IMR-90 (cell line): ENCODE measurements around the gene CCER1. TPM values are rescaled to one million over a fixed set of nuclear protein-coding genes. Genes with fewer than 3 reads are reported as not detected.

Experiments used
- ATAC-seq: fragments of 200-7000 bp; cut with Tn5 transposase; 2 replicates; pipeline ENCODE4 v1.9.1; 2020; ENCODE audit warnings: low read depth, mild to moderate bottlenecking, moderate library complexity
- BruUV-seq: library from RNA; stranded (reverse); fragments of 400-500 nt; replicated peaks from 2 replicates; lab custom pipeline; 2021; lab: Mats Ljungman, UMichigan
- CTCF ChIA-PET: fragments of 300-600 bp; formaldehyde crosslinking; extraction: SDS; loops from one replicate; lab custom pipeline; 2021; ENCODE audit warnings: antibody characterized with exemption; lab: Yijun Ruan, JAX
- POLR2A ChIA-PET: fragments of 300-600 bp; sonication (Branson Sonifier 250); formaldehyde crosslinking; loops from one replicate; lab custom pipeline; 2022; ENCODE audit warnings: antibody characterized with exemption; ENCODE audit not compliant: unreplicated experiment; lab: Charles Lee
- DNase-seq: peaks from one replicate; pipeline ENCODE4 v3.0.0; 2013
- H2AFZ ChIP-seq: replicated peaks from 2 replicates; pipeline ENCODE3; 2013; ENCODE audit warnings: low read length, mild to moderate bottlenecking; ENCODE audit not compliant: poor library complexity
- H2AK5ac ChIP-seq: 2 replicates; pipeline ENCODE4 v1.6.1; 2013; ENCODE audit warnings: low read depth, low read length, inconsistent platforms
- H2AK9ac ChIP-seq: replicated peaks from 2 replicates; pipeline ENCODE3; 2013; ENCODE audit warnings: mild to moderate bottlenecking, low read depth, low read length, moderate library complexity; ENCODE audit not compliant: poor library complexity
- H2BK120ac ChIP-seq: 2 replicates; pipeline ENCODE4 v1.6.1; 2013; ENCODE audit warnings: low read depth, low read length, inconsistent platforms
- H2BK15ac ChIP-seq: 3 replicates; pipeline ENCODE4 v1.6.1; 2013; ENCODE audit warnings: low read depth, low read length, inconsistent platforms
- H2BK20ac ChIP-seq: 2 replicates; pipeline ENCODE4 v1.6.1; 2013; ENCODE audit warnings: low read depth, mild to moderate bottlenecking, inconsistent platforms, low read length, moderate library complexity
- H2BK5ac ChIP-seq: 2 replicates; pipeline ENCODE4 v1.6.1; 2013; ENCODE audit warnings: mild to moderate bottlenecking, low read depth, low read length, inconsistent platforms; ENCODE audit not compliant: poor library complexity, severe bottlenecking
- H3K14ac ChIP-seq: replicated peaks from 2 replicates; pipeline ENCODE4 v1.6.1; 2013; ENCODE audit warnings: low read depth, low read length, inconsistent platforms
- H3K18ac ChIP-seq: 2 replicates; pipeline ENCODE4 v1.6.1; 2013; ENCODE audit warnings: low read depth, low read length, control low read depth
- H3K23ac ChIP-seq: 2 replicates; pipeline ENCODE4 v1.6.1; 2013; ENCODE audit warnings: low read depth, low read length, inconsistent platforms
- H3K27ac ChIP-seq: 2 replicates; pipeline ENCODE4 v1.5.1; 2013; ENCODE audit warnings: mild to moderate bottlenecking, control low read depth, low read length; ENCODE audit not compliant: insufficient read depth
- H3K27me3 ChIP-seq: 2 replicates; pipeline ENCODE4 v1.6.1; 2013; ENCODE audit warnings: low read length; ENCODE audit not compliant: control insufficient read depth, insufficient read depth
- H3K36me3 ChIP-seq: 2 replicates; pipeline ENCODE4 v1.6.1; 2013; ENCODE audit warnings: low read length, mixed read lengths; ENCODE audit not compliant: control insufficient read depth, insufficient read depth
- H3K4ac ChIP-seq: 2 replicates; pipeline ENCODE4 v1.6.1; 2013; ENCODE audit warnings: low read depth, low read length, inconsistent platforms
- H3K4me1 ChIP-seq: 2 replicates; pipeline ENCODE4 v1.6.1; 2013; ENCODE audit warnings: low read length, mixed read lengths; ENCODE audit not compliant: control insufficient read depth, insufficient read depth
- H3K4me2 ChIP-seq: 2 replicates; pipeline ENCODE4 v1.6.1; 2013; ENCODE audit warnings: low read depth, mild to moderate bottlenecking, control low read depth, low read length, moderate library complexity
- H3K4me3 ChIP-seq: 2 replicates; pipeline ENCODE4 v1.5.1; 2013; ENCODE audit warnings: low read depth, mild to moderate bottlenecking, control low read depth, low read length, moderate library complexity; ENCODE audit not compliant: insufficient read depth
- H3K56ac ChIP-seq: 2 replicates; pipeline ENCODE4 v1.6.1; 2013; ENCODE audit warnings: low read length, inconsistent platforms; ENCODE audit not compliant: insufficient read depth; ENCODE audit errors: extremely low read depth
- H3K79me1 ChIP-seq, 2 experiments: 2 replicates each; pipeline ENCODE4 v1.6.1; 2013; ENCODE audit warnings: low read length in 2 of 2, inconsistent platforms in 1 of 2, low read depth in 1 of 2
- H3K9ac ChIP-seq: 2 replicates; pipeline ENCODE4 v1.6.1; 2013; ENCODE audit warnings: low read depth, low read length, control low read depth
- H3K9me1 ChIP-seq: 2 replicates; pipeline ENCODE4 v1.6.1; 2013; ENCODE audit warnings: low read length, inconsistent platforms; ENCODE audit not compliant: insufficient read depth
- H3K9me3 ChIP-seq: 2 replicates; pipeline ENCODE4 v1.6.1; 2013; ENCODE audit warnings: low read length; ENCODE audit not compliant: control insufficient read depth, insufficient read depth
- H4K20me1 ChIP-seq: 2 replicates; pipeline ENCODE4 v1.6.1; 2013; ENCODE audit warnings: low read length, inconsistent platforms; ENCODE audit not compliant: insufficient read depth
- H4K5ac ChIP-seq: 2 replicates; pipeline ENCODE4 v1.6.1; 2013; ENCODE audit warnings: mild to moderate bottlenecking, low read depth, low read length, control low read depth
- H4K8ac ChIP-seq, 2 experiments: 2 replicates each; pipeline ENCODE4 v1.6.1; 2013; ENCODE audit warnings: low read depth in 2 of 2, low read length in 2 of 2, control low read depth in 1 of 2, inconsistent platforms in 1 of 2
- H4K91ac ChIP-seq: 2 replicates; pipeline ENCODE4 v1.6.1; 2013; ENCODE audit warnings: low read depth, low read length, inconsistent platforms; ENCODE audit not compliant: insufficient read depth
- CEBPB ChIP-seq: IDR thresholded peaks from 2 replicates; pipeline ENCODE4 v1.6.1; 2012; ENCODE audit warnings: low read depth, low read length, improper control_type of control experiment
- NFE2L2 ChIP-seq: fragments of 150-350 bp; IDR thresholded peaks from 2 replicates; pipeline ENCODE4 v1.6.1; 2016; ENCODE audit warnings: low read depth, mild to moderate bottlenecking, low read length
- WGBS, 2 experiments: methylation state at CpG; one replicate each; pipeline versions ENCODE4 v1.1.5 to v1.1.7; 2013; ENCODE audit warnings: missing lambda C conversion rate in 2 of 2; ENCODE audit not compliant: insufficient read length in 1 of 2; ENCODE audit errors: extremely low coverage in 2 of 2; 5-methylcytosine and 5-hydroxymethylcytosine counted together
- dilution Hi-C: fragments of 300-500 bp; cut with HindIII; formaldehyde crosslinking; loops from one replicate; pipeline ENCODE4 v1.14.3; 2018; ENCODE audit warnings: low sequenced_read_pairs; ENCODE audit not compliant: unreplicated experiment
- in situ Hi-C: fragments of 300-500 bp; cut with MboI; formaldehyde crosslinking; loops from 3 replicates; pipeline ENCODE4 v1.14.3; 2019; ENCODE audit warnings: low sequenced_read_pairs, inconsistent platforms, mixed read lengths
- intact Hi-C: fragments of 100-400 bp; cut with micrococcal nuclease; formaldehyde crosslinking; loops from 2 replicates; pipeline ENCODE4 v1.10.0; 2022
- polyA plus RNA-seq, 3 experiments: library from polyadenylated mRNA; depleted of rRNA; stranded (reverse); fragments of >200 nt; gene quantifications; 2 replicates each; pipeline ENCODE4 v1.2.3, GENCODE V29; 2012; ENCODE audit warnings: low replicate concordance in 1 of 3
- total RNA-seq: library from RNA; depleted of rRNA; stranded (reverse); fragments of >200 nt; gene quantifications from 2 replicates; pipeline ENCODE4 v1.2.3, GENCODE V29; 2012

Gene CCER1
- total and polyA plus RNA-seq, 2 of the 4 experiments (the other 2 are of a cell fraction): not detected

- no TSS peak for BruUV-seq
- CTCF ChIA-PET: no interaction called here
- no peak overlapping the region for H3K18ac ChIP-seq
- H3K9me3 ChIP-seq: no peaks in the 10 kb centered on the region
- ATAC-seq (no peak), DNase-seq (no peak)
- TF ChIP-seq CEBPB (no peak), NFE2L2 (peak; percentile 72)
- H3K23ac ChIP-seq: no peak overlapping the region
- no peaks in the 10 kb centered on the region for H3K27me3 ChIP-seq
- dilution Hi-C loops: no loop called here
- no peaks in the 10 kb centered on the region for H3K79me1 ChIP-seq
- H2AK9ac ChIP-seq: no peak overlapping the region
- no peak overlapping the region for H2BK5ac ChIP-seq
- no peak overlapping the region for H2AK5ac ChIP-seq
- H4K8ac ChIP-seq: no peak overlapping the region
- no peak overlapping the region for H3K9ac ChIP-seq
- no peak overlapping the region for H2AFZ ChIP-seq
- no peak overlapping the region for H3K4ac ChIP-seq
- POLR2A ChIA-PET: no interaction called here
- no peak overlapping the region for H2BK120ac ChIP-seq
- H3K27ac ChIP-seq: no peak overlapping the region
- no peak overlapping the region for H3K14ac ChIP-seq
- no peak overlapping the region for H3K4me2 ChIP-seq
- H3K56ac ChIP-seq: no peak overlapping the region
- H3K4me3 ChIP-seq: no peak overlapping the region
- H3K4me1 ChIP-seq: peaks cover 1% of the 10 kb centered on the region; the same call in 1 of the 2 replicates
- no peaks in the 10 kb centered on the region for H3K36me3 ChIP-seq
- H4K5ac ChIP-seq: no peak overlapping the region
- H2BK15ac ChIP-seq: no peak overlapping the region
- no peak overlapping the region for H2BK20ac ChIP-seq
- H4K91ac ChIP-seq: no peak overlapping the region
- no CpG with 5 or more reads among the region's 2 CpGs for WGBS, 2 experiments
- intact Hi-C loops: no loop called here
- in situ Hi-C loops: loop anchor here (25.0 kb wide), 1 partner anchor 1672 kb away; no protein-coding TSS in a partner anchor
- H4K20me1 ChIP-seq: no peaks in the 10 kb centered on the region
- H3K9me1 ChIP-seq: no peaks in the 10 kb centered on the region
Measured at GRCh38 chr12:90965204-90965603, 10.2 kb upstream of the CCER1 start.
